Heart right ventricle (tissue), 16 donors: ENCODE data around the gene FAM193B. TPM values are rescaled to one million over a fixed set of nuclear protein-coding genes. Genes with fewer than 3 reads are reported as not detected.
A peak's percentile ranks its signal among the peaks of the same experiment; 100 is the strongest.

Experiments
- ATAC-seq, 8 donors: fragments of 200-7000 bp; cut with Tn5 transposase; one replicate each; pipeline ENCODE4 v1.9.1; 2020; ENCODE audit warnings: mild to moderate bottlenecking in 8 of 8, moderate library complexity in 8 of 8, moderate number of reproducible peaks in 1 of 8
- DNase-seq, 2 donors: peaks; one replicate each; pipeline ENCODE4 v3.0.0-alpha.2; 2020
- H3K27ac ChIP-seq, 10 donors: fragments of 200-600 bp; sonication (generic) in 2 of 10; one replicate each; pipeline versions ENCODE4 v1.5.0 to v1.8.0; 2020 to 2022; ENCODE audit warnings: mild to moderate bottlenecking in 3 of 10
- H3K27me3 ChIP-seq, 7 donors: fragments of 200-600 bp; one replicate each; pipeline ENCODE4 v1.8.0; 2021 to 2022; ENCODE audit warnings: mild to moderate bottlenecking in 2 of 7
- H3K36me3 ChIP-seq, 9 donors: fragments of 200-600 bp; sonication (generic) in 1 of 9; one replicate each; pipeline versions ENCODE4 v1.5.0 to v1.8.0; 2020 to 2022; ENCODE audit warnings: mild to moderate bottlenecking in 2 of 9
- H3K4me1 ChIP-seq, 9 donors: fragments of 200-600 bp; sonication (generic) in 1 of 9; one replicate each; pipeline versions ENCODE4 v1.5.0 to v1.8.0; 2020 to 2022; ENCODE audit warnings: mild to moderate bottlenecking in 4 of 9
- H3K4me3 ChIP-seq, 10 donors: fragments of 200-600 bp; sonication (generic) in 2 of 10; one replicate each; pipeline versions ENCODE4 v1.5.0 to v1.8.0; 2020 to 2022; ENCODE audit warnings: mild to moderate bottlenecking in 7 of 10, moderate library complexity in 2 of 10
- H3K9me3 ChIP-seq, 11 donors: fragments of 200-600 bp in 10 of 11; sonication (generic) in 2 of 11; one replicate each; pipeline versions ENCODE4 v1.5.0 to v1.8.0; 2013 to 2022; ENCODE audit warnings: mild to moderate bottlenecking in 2 of 11, control low read depth in 1 of 11, moderate library complexity in 1 of 11
- WGBS, 2 donors: extraction: QIAGEN DNeasy Blood & Tissue Kit; methylation state at CpG; one replicate each; pipeline ENCODE4 v1.1.7; 2013; ENCODE audit warnings: inconsistent platforms in 1 of 2; 5-methylcytosine and 5-hydroxymethylcytosine counted together
- intact Hi-C, 10 donors: fragments of 100-400 bp; cut with DNase I; formaldehyde crosslinking; loops; one replicate each; pipeline versions ENCODE4 v1.11.1 to v1.14.2; 2022
- polyA plus RNA-seq, 2 donors: library from polyadenylated mRNA; stranded (reverse); fragments of 200-250 nt; gene quantifications; one replicate each; pipeline ENCODE4 v1.2.3, GENCODE V29; 2013
- total RNA-seq, 10 donors: library from RNA; stranded (reverse); fragmentation: NEBNext Ultra II Directional in 3 of 10; extraction: Animal tissue kit (Norgen Biotek cat#: 25700) in 3 of 10; gene quantifications; one replicate each; pipeline versions ENCODE4 v1.2.1 to v1.2.4, GENCODE V29; 2021 to 2023
- TF ChIP-seq, protein P1 (sequence below), 9 donors: fragments of 200-600 bp; sonication (generic) in 2 of 9; IDR thresholded peaks; one replicate each; pipeline versions ENCODE4 v1.5.0 to v1.8.0; 2021 to 2022; ENCODE audit warnings: antibody characterized with exemption in 9 of 9, mild to moderate bottlenecking in 5 of 9, moderate library complexity in 1 of 9
- donor health status: Arrhythmogenic right ventricular cardiomyopathy.
- donor health status: ischemic (EF 13 %, LVEDD 7.1; RV severe dilation, severe dysfunction).
- donor health status: healthy with polysubstance abuse.
- donor health status: DM: no; HTN: yes; CAD: no.
- donor health status: DM: no; HTN: no; CAD: no.
- donor health status: ischemic (EF 25% LVEDD 6.9; RV normal size, moderate dysfunction).
- donor health status: ischemic (EF 25% LVEDD 5.7; RV mildly dilated, moderate dysfunction).
- donor health status: healthy.
- donor health status: DM: yes; HTN: yes; CAD: no.
- donor health status: Ischemic cardiomyopathy.
- donor health status: ischemic (EF 35%, LVEDD 5.7; RV mildly dilated, moderate dysfunction).
- donor health status: nonischemic (EF 11% LVEDD 7.7; RV severe dilation, severe dysfunction).
- donor health status: DM: yes; HTN: yes; CAD: no.
- donor health status: PGD.
- donor health status: ischemic (EF 29% LVEDD 5.4; RV normal size, mild dysfunction).
- donor health status: nonischemic (EF 23%, LVEDD 6.1; RV moderate dilation, normal function).

Gene FAM193B
- total and polyA plus RNA-seq, 12 donors: 14.1 to 201 (median 21.7) TPM

DNA sequence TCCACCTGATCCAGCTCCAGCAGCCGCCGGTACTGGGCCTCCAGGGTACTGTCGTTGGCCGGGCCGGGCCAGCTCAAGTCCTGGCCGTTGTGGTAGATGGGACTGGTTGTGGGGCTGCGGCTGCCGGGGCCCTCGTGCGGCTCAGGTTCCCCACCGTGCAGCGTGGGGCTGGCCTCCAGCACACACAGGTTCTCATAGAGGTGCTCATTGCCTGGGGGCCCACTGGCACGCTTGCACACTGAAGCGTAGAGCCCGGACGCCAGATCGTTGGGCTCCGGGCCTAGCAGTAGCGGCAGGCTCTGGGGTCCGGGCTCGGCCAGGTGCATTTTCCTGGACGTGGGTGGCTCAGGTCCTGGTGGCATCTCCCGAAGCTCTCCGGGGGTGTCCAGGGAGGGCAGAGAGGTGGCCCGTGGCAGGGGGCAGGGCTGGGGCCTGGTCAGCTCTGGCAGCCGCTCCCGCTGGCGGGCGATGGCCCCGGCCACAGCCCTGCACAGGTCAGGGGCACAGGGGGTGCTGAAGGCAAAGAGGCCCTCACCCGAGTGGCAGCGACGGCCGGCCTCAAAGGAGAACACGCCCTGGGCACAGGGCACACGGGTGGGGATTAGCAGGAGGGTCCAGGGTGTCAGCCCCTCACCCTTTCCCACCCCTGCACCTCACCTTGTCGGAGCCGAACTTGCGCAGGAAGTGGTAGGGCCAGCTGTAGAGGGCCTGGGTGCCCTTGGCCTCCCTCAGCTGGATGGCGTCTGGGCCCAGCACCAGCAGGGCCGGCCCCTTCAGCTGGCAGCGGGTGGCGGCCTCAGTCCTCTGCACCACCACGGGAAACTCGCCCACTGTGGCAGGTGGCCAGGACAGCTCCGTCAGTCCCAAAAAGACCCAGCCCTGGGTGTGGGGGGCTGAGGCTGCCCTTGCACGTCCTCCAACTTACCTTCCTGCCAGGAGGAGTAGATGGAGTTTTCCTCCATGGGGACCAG is 50.0 kb downstream of the FAM193B start:
- H3K9me3 ChIP-seq: no peaks in the 10 kb centered on the region
- H3K36me3 ChIP-seq: peaks cover 0 to 48% (median 0%) of the 10 kb centered on the region in 9 donors
- H3K27ac ChIP-seq: no peak overlapping the region
- 93 to 94% methylated on average over 47 of the region's 47 CpGs for WGBS, 2 donors
- H3K4me1 ChIP-seq: peaks cover 0 to 38% (median 13%) of the 10 kb centered on the region in 9 donors
- peak in 1 of 2 donors; percentile 10 for DNase-seq
- TF ChIP-seq, protein P1, sequence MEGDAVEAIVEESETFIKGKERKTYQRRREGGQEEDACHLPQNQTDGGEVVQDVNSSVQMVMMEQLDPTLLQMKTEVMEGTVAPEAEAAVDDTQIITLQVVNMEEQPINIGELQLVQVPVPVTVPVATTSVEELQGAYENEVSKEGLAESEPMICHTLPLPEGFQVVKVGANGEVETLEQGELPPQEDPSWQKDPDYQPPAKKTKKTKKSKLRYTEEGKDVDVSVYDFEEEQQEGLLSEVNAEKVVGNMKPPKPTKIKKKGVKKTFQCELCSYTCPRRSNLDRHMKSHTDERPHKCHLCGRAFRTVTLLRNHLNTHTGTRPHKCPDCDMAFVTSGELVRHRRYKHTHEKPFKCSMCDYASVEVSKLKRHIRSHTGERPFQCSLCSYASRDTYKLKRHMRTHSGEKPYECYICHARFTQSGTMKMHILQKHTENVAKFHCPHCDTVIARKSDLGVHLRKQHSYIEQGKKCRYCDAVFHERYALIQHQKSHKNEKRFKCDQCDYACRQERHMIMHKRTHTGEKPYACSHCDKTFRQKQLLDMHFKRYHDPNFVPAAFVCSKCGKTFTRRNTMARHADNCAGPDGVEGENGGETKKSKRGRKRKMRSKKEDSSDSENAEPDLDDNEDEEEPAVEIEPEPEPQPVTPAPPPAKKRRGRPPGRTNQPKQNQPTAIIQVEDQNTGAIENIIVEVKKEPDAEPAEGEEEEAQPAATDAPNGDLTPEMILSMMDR (IDR thresholded peaks at IDR 0.05): no peak
- no peak for ATAC-seq
- H3K4me3 ChIP-seq: no peak overlapping the region
- intact Hi-C loops: loop anchor here in 4 of 10 donors (5.0 to 10.0 kb wide), 5 partner anchors 47 to 190 kb away; partner anchors contain the start of gene MXD3 (in 1 of the 4)
- no peaks in the 10 kb centered on the region for H3K27me3 ChIP-seq

DNA sequence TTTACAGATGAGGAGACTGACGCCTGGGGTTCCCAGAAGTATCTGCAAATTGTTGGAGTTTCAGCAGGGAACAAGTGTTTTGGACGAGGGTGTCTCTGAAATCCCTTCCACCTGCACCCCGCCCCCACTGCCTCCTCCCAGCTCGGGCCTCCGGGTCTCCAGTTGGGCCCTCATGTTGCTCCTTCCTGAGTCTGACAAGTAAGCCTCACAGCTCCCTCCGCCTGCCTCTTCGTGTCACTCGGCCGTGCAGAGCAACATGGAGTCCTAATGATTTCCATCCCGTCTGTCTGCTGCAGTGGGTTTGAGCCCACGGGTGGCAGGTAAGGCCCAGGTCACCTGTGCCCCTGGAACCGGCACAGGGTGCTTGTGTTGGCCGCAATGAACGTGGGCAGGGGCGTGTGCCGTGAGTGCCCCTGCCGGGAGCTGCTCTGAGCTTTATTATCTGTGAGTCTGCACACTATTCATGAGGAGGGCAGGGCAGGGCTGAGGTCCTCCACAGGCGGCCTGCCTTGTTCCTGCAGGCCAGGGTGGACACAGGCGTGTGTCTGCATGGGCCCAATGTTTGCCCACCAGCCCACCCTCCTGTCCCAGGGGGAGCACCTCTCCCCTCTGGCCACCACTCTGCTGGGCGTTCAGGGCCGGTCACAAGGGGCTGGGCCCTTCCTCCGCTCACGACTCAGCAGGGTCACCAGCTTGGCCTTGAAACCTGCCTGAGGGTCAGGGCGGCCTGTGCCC is 50.8 kb downstream of the FAM193B start:
- no peak for ATAC-seq
- no peaks in the 10 kb centered on the region for H3K27me3 ChIP-seq
- H3K4me3 ChIP-seq: no peak overlapping the region
- peaks cover 0 to 48% (median 0%) of the 10 kb centered on the region in 9 donors for H3K36me3 ChIP-seq
- 91 to 93% methylated on average over 24 of the region's 24 CpGs for WGBS, 2 donors
- H3K27ac ChIP-seq: no peak overlapping the region
- TF ChIP-seq, protein P1 (IDR thresholded peaks at IDR 0.05): no peak
- peaks cover 0 to 39% (median 16%) of the 10 kb centered on the region in 9 donors for H3K4me1 ChIP-seq
- no peaks in the 10 kb centered on the region for H3K9me3 ChIP-seq
- DNase-seq: peak in 1 of 2 donors; percentile 13
- intact Hi-C loops: loop anchor here in 5 of 10 donors (2.0 to 10.0 kb wide), 6 partner anchors 46 to 189 kb away; partner anchors contain the start of gene MXD3 (in 1 of the 5)

DNA sequence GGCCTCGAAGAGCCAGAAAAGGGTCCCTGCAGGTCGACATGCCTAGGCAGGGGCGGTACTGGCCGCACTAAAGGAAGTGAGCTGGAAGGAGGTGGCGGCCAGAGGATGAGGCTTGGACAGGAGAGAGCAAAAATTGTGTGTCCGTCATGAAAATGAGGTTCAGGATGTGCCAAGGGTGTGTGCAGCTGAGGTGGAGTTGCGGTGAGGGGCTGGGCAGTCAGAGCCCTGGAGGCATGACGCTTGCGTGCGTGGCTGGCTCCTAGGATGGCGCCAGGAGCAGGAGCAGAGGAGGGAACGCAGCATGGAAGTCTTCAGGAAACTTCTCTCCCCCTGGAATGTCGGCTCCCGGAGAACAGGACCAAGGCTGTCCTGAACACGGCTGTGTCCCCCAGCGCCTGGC is 51.5 kb downstream of the FAM193B start:
- H3K9me3 ChIP-seq: no peaks in the 10 kb centered on the region
- TF ChIP-seq, protein P1 (IDR thresholded peaks at IDR 0.05): no peak
- no peaks in the 10 kb centered on the region for H3K27me3 ChIP-seq
- peaks cover 0 to 45% (median 22%) of the 10 kb centered on the region in 9 donors for H3K4me1 ChIP-seq
- H3K27ac ChIP-seq: no peak overlapping the region
- intact Hi-C loops: loop anchor here in 5 of 10 donors (2.0 to 10.0 kb wide), 6 partner anchors 46 to 188 kb away; partner anchors contain the start of gene MXD3 (in 1 of the 5)
- DNase-seq: no peak
- peaks cover 0 to 42% (median 0%) of the 10 kb centered on the region in 9 donors for H3K36me3 ChIP-seq
- WGBS, 2 donors: 85 to 86% methylated on average over 16 of the region's 16 CpGs
- no peak overlapping the region for H3K4me3 ChIP-seq
- no peak for ATAC-seq
